K562 (cell line): Measurements from ENCODE around the gene AMFR. TPM values are rescaled to one million over a fixed set of nuclear protein-coding genes. Genes with fewer than 3 reads are reported as not detected.

ENCODE experiments used
- ATAC-seq: fragments of 200-7000 bp; cut with Tn5 transposase; 3 replicates; pipeline ENCODE4 v1.9.1; 2020; ENCODE audit warnings: moderate library complexity
- BruUV-seq: library from RNA; stranded (reverse); fragments of 400-500 nt; replicated peaks from 2 replicates; lab custom pipeline; 2021; lab: Mats Ljungman, UMichigan
- CTCF ChIA-PET: fragments of 300-600 bp; formaldehyde crosslinking; extraction: SDS; loops from one replicate; lab custom pipeline; 2021; ENCODE audit warnings: low intra/inter-chr PET ratio; lab: Yijun Ruan, JAX
- POLR2A ChIA-PET: fragments of 300-600, 350-650 bp; sonication (Branson Sonifier 250); formaldehyde crosslinking; extraction: SDS; loops from one replicate; lab custom pipeline; 2021; ENCODE audit warnings: antibody characterized with exemption, inconsistent platforms; lab: Yijun Ruan, JAX
- DNase-seq, 4 experiments: peaks; one replicate each; pipeline versions ENCODE4 v3.0.0 to v3.0.0-alpha.2; 2011 to 2018; ENCODE audit warnings: low spot score in 3 of 4, mixed read lengths in 3 of 4; ENCODE audit errors: extremely low read depth in 1 of 4
- FAIRE-seq: peaks from 2 replicates; lab custom pipeline; 2011; peaks lifted over from hg19 to GRCh38; lab: Jason Lieb, UNC
- H2AFZ ChIP-seq: 2 replicates; pipeline ENCODE4 v1.6.0; 2011; ENCODE audit warnings: low read depth, low read length, control low read depth, inconsistent platforms
- H3K27ac ChIP-seq: fragments of 200-600 bp; 3 replicates; pipeline ENCODE4 v1.8.0; 2011; ENCODE audit warnings: low read depth, mild to moderate bottlenecking, control low read depth, inconsistent platforms, low read length, moderate library complexity, mixed read lengths; ENCODE audit errors: extremely low read depth
- H3K27me3 ChIP-seq, 2 experiments: fragments of 300-600 bp in 1 of 2; 2 replicates in 1 of 2; 3 replicates in 1 of 2; pipeline versions ENCODE4 v1.6.0 to v1.8.0; 2011; ENCODE audit warnings: inconsistent platforms in 2 of 2, low read length in 2 of 2, mild to moderate bottlenecking in 1 of 2, mixed read lengths in 1 of 2, moderate library complexity in 1 of 2; ENCODE audit not compliant: control insufficient read depth in 2 of 2, insufficient read depth in 2 of 2
- H3K36me3 ChIP-seq: fragments of 300-600 bp; 3 replicates; pipeline ENCODE4 v1.8.0; 2011; ENCODE audit warnings: mild to moderate bottlenecking, low read length, inconsistent platforms; ENCODE audit not compliant: control insufficient read depth, insufficient read depth
- H3K4me1 ChIP-seq, 2 experiments: fragments of 200-600 bp in 1 of 2; replicated peaks in 1 of 2; 2 replicates in 1 of 2; 3 replicates in 1 of 2; pipeline versions ENCODE4 v1.5.1 to v1.8.0; 2011; ENCODE audit warnings: inconsistent platforms in 2 of 2, low read length in 2 of 2, mild to moderate bottlenecking in 1 of 2, mixed read lengths in 1 of 2, moderate library complexity in 1 of 2; ENCODE audit not compliant: control insufficient read depth in 2 of 2, insufficient read depth in 2 of 2
- H3K4me2 ChIP-seq: 2 replicates; pipeline ENCODE4 v1.6.1; 2011; ENCODE audit warnings: low read length, control low read depth, inconsistent platforms, mixed read lengths; ENCODE audit not compliant: insufficient read depth
- H3K4me3 ChIP-seq: fragments of 200-600 bp; sonication (generic), shearing (Covaris generic); 2 replicates; pipeline ENCODE4 v1.5.1; 2016; ENCODE audit warnings: control low read depth, inconsistent platforms
- H3K79me2 ChIP-seq: fragments of 200-600 bp; 3 replicates; pipeline ENCODE4 v1.8.0; 2011; ENCODE audit warnings: low read length, inconsistent platforms; ENCODE audit not compliant: control insufficient read depth, insufficient read depth
- H3K9ac ChIP-seq, 2 experiments: 2 replicates each; pipeline versions ENCODE4 v1.6.0 to v1.6.1; 2011; ENCODE audit warnings: low read depth in 2 of 2, low read length in 2 of 2, control low read depth in 1 of 2, inconsistent platforms in 1 of 2, mild to moderate bottlenecking in 1 of 2, mixed read lengths in 1 of 2; ENCODE audit not compliant: insufficient read depth in 1 of 2
- H3K9me1 ChIP-seq: one replicate; pipeline ENCODE4 v1.6.0; 2011; ENCODE audit warnings: inconsistent platforms, mild to moderate bottlenecking, low read length, moderate library complexity; ENCODE audit not compliant: control insufficient read depth, insufficient read depth
- H3K9me3 ChIP-seq: replicated peaks from 2 replicates; pipeline ENCODE4 v1.5.1; 2011; ENCODE audit warnings: low read depth, low read length, inconsistent platforms; ENCODE audit not compliant: control insufficient read depth, insufficient read depth
- H4K20me1 ChIP-seq: replicated peaks from 2 replicates; pipeline ENCODE4 v1.6.1; 2011; ENCODE audit warnings: low read length, inconsistent platforms, mixed read lengths; ENCODE audit not compliant: control insufficient read depth, insufficient read depth
- ASH1L ChIP-seq: fragments of 450-650 bp; IDR thresholded peaks from 2 replicates; pipeline ENCODE4 v1.6.1; 2018; ENCODE audit warnings: borderline replicate concordance, mild to moderate bottlenecking, low read depth; ENCODE audit not compliant: partially characterized antibody
- DDX20 ChIP-seq: fragments of 450-650 bp; IDR thresholded peaks from 2 replicates; pipeline ENCODE4 v1.6.1; 2016; ENCODE audit warnings: missing genetic modification characterization, low read depth, mild to moderate bottlenecking, missing compliant biosample characterization, moderate library complexity
- ETV6 ChIP-seq, 3 experiments: fragments of 150-350 bp in 1 of 3; sonication (generic) in 1 of 3; formaldehyde crosslinking in 1 of 3; IDR thresholded peaks; 2 replicates each; pipeline versions ENCODE4 v1.6.1 to v1.8.0; 2014 to 2022; ENCODE audit warnings: borderline replicate concordance in 2 of 3, low read depth in 2 of 3, antibody characterized with exemption in 1 of 3, low read length in 1 of 3, mild to moderate bottlenecking in 1 of 3, missing genetic modification reagents in 1 of 3
- FOSL1 ChIP-seq: fragments of 200-800 bp; sonication (Bioruptor generic); conservative IDR thresholded peaks from 2 replicates; pipeline ENCODE4 v1.6.1; 2016; ENCODE audit warnings: missing genetic modification characterization, missing compliant biosample characterization
- HDAC3 ChIP-seq: fragments of 450-650 bp; IDR thresholded peaks from 2 replicates; pipeline ENCODE4 v1.6.1; 2018; ENCODE audit warnings: borderline replicate concordance, mild to moderate bottlenecking, moderate library complexity; ENCODE audit not compliant: partially characterized antibody
- LCOR ChIP-seq: sonication (generic); formaldehyde crosslinking; IDR thresholded peaks from 2 replicates; pipeline ENCODE4 v1.8.0; 2022; ENCODE audit warnings: mild to moderate bottlenecking, missing genetic modification reagents
- SPI1 ChIP-seq: IDR thresholded peaks from 2 replicates; pipeline ENCODE4 v1.6.1; 2011; ENCODE audit warnings: low read depth, low read length, control low read depth, borderline replicate concordance
- TBP ChIP-seq: optimal IDR thresholded peaks from 2 replicates; pipeline ENCODE3; 2011; ENCODE audit warnings: low read depth, low read length, improper control_type of control experiment
- TFAM ChIP-seq: fragments of 250-450 bp; sonication (Bioruptor Pico); conservative IDR thresholded peaks from 2 replicates; pipeline ENCODE4 v1.5.0; 2021; ENCODE audit warnings: mild to moderate bottlenecking, moderate library complexity
- XRCC3 ChIP-seq: fragments of 450-650 bp; IDR thresholded peaks from 2 replicates; pipeline ENCODE4 v1.6.1; 2017; ENCODE audit warnings: mild to moderate bottlenecking, moderate library complexity
- ZBTB7A ChIP-seq: IDR thresholded peaks from 2 replicates; pipeline ENCODE4 v1.6.1; 2011; ENCODE audit warnings: low read depth, mild to moderate bottlenecking, low read length, moderate library complexity, borderline replicate concordance; ENCODE audit not compliant: control insufficient read depth
- ZNF282 ChIP-seq: sonication (generic); formaldehyde crosslinking; IDR thresholded peaks from 2 replicates; pipeline ENCODE4 v1.8.1; 2023; ENCODE audit warnings: missing genetic modification reagents
- WGBS: fragments of 100-300 bp; shearing (Covaris generic); methylation state at CpG from one replicate; pipeline ENCODE4 v1.1.6; 2016; ENCODE audit warnings: low coverage, mixed read lengths; ENCODE audit not compliant: insufficient coverage; ENCODE audit errors: missing lambda C conversion rate; 5-methylcytosine and 5-hydroxymethylcytosine counted together
- in situ Hi-C: fragments of 300-500 bp; cut with MboI; formaldehyde crosslinking; loops from 4 replicates; pipeline ENCODE4 v1.15.0; 2018; ENCODE audit warnings: inconsistent platforms, mixed read lengths
- intact Hi-C: fragments of 100-400 bp; cut with micrococcal nuclease; formaldehyde crosslinking; loops from 2 replicates; pipeline ENCODE4 v1.14.2; 2022
- polyA plus RNA-seq, 8 experiments: library from polyadenylated mRNA; depleted of rRNA in 4 of 8; stranded (reverse) in 5 of 8; unstranded in 3 of 8; fragments of >200 nt; fragmentation: Nextera tagmentation in 2 of 8; fragmentation: Illumina TruSeq in 1 of 8; extraction: Ambion mirVana in 2 of 8; extraction: Trizol in 1 of 8; gene quantifications; 2 replicates each; pipeline versions ENCODE4 v1.2.1 to v1.2.3, GENCODE V29; 2011 to 2014; ENCODE audit warnings: inconsistent platforms in 1 of 8, missing spikeins in 1 of 8
- total RNA-seq, 7 experiments: library from RNA; depleted of rRNA in 6 of 7; stranded (reverse); fragments of >200 nt in 6 of 7; fragmentation: Illumina TruSeq in 2 of 7; extraction: Trizol in 2 of 7; gene quantifications; 2 replicates each; pipeline versions ENCODE4 v1.2.1 to v1.2.3, GENCODE V29; 2011 to 2021; ENCODE audit warnings: low replicate concordance in 1 of 7
- TF ChIP-seq, protein P1 (sequence below): sonication (generic); formaldehyde crosslinking; IDR thresholded peaks from 2 replicates; pipeline ENCODE4 v1.5.0; 2020; ENCODE audit warnings: missing genetic modification reagents
- TF ChIP-seq, protein P2 (sequence below), 2 experiments: IDR thresholded peaks in 1 of 2; conservative IDR thresholded peaks in 1 of 2; 2 replicates each; pipeline ENCODE4 v1.6.1; 2016; ENCODE audit warnings: low read depth in 2 of 2, mild to moderate bottlenecking in 1 of 2, missing compliant biosample characterization in 1 of 2, missing genetic modification characterization in 1 of 2, moderate library complexity in 1 of 2

The AMFR gene
- total and polyA plus RNA-seq, 9 of the 15 experiments (the other 6 are each of a cell fraction or from before 2014, with no cell fraction given) = 15.6 to 113 (median 58.4) TPM

DNA sequence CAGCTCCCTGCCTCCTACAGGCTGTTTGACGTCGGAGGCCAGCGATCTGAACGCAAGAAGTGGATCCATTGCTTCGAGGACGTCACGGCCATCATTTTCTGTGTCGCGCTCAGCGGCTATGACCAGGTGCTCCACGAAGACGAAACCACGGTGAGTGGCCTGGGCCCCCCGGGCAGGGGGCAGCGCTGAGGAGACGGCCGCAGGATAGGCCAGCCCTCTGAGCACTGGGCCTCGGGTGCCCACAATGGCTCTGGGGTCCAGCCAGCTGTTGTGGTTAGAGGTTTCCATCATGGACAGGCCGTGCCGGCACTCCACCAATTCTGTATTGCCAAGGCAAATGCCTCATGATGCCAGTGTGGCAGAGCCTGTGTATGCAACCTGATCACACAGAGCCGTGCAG is 88.6 kb downstream of the AMFR start:
- no peak overlapping the region for H2AFZ ChIP-seq
- no peaks in the 10 kb centered on the region for H3K79me2 ChIP-seq
- no peak overlapping the region for H3K27ac ChIP-seq
- WGBS = 9% methylated on average over 21 of the region's 21 CpGs
- no peak overlapping the region for H3K4me3 ChIP-seq
- H4K20me1 ChIP-seq = peaks cover 25% of the 10 kb centered on the region
- peaks cover 0 to 42% of the 10 kb centered on the region in 2 experiments; a peak in 2 of 5 replicates for H3K4me1 ChIP-seq
- H3K9me1 ChIP-seq = peaks cover 3% of the 10 kb centered on the region
- ChIA-PET POLR2A (interaction anchor here (0.8 kb wide), 1 partner anchor 365 kb away, joined by 3 read pairs; no protein-coding TSS in a partner anchor), CTCF (no interaction called here)
- BruUV-seq = no TSS peak
- in situ Hi-C loops = no loop called here
- no peaks in the 10 kb centered on the region for H3K9me3 ChIP-seq
- ATAC-seq (no peak), DNase-seq (no peak), FAIRE-seq (no peak)
- H3K4me2 ChIP-seq = no peak overlapping the region
- intact Hi-C loops = no loop called here
- H3K36me3 ChIP-seq = no peaks in the 10 kb centered on the region
- TF ChIP-seq XRCC3 (no peak), ETV6 (IDR thresholded peaks at IDR 0.05; ENCODE audit: borderline replicate concordance in 1 of 2, low read depth in 2 of 2, low read length in 1 of 2) (no peak), ETV6 (CRISPR knock-in tag; IDR thresholded peaks at IDR 0.05; ENCODE audit: borderline replicate concordance) (no peak), TBP (no peak), HDAC3 (no peak), DDX20 (tag) (no peak), LCOR (CRISPR knock-in tag) (no peak), SPI1 (no peak), ZNF282 (no peak), ASH1L (no peak), TFAM (CRISPR knock-in tag) (no peak), FOSL1 (tag) (no peak), ZBTB7A (no peak)
- TF ChIP-seq, protein P1, sequence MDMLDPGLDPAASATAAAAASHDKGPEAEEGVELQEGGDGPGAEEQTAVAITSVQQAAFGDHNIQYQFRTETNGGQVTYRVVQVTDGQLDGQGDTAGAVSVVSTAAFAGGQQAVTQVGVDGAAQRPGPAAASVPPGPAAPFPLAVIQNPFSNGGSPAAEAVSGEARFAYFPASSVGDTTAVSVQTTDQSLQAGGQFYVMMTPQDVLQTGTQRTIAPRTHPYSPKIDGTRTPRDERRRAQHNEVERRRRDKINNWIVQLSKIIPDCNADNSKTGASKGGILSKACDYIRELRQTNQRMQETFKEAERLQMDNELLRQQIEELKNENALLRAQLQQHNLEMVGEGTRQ = no peak
- TF ChIP-seq, protein P2, sequence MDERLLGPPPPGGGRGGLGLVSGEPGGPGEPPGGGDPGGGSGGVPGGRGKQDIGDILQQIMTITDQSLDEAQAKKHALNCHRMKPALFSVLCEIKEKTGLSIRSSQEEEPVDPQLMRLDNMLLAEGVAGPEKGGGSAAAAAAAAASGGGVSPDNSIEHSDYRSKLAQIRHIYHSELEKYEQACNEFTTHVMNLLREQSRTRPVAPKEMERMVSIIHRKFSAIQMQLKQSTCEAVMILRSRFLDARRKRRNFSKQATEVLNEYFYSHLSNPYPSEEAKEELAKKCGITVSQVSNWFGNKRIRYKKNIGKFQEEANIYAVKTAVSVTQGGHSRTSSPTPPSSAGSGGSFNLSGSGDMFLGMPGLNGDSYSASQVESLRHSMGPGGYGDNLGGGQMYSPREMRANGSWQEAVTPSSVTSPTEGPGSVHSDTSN (CRISPR knock-in tag; IDR thresholded peaks at IDR 0.05; ENCODE audit: low read depth) = no peak
- TF ChIP-seq, protein P2 (tag; conservative IDR thresholded peaks at IDR 0.05; ENCODE audit: low read depth) = no peak
- no peak overlapping the region for H3K9ac ChIP-seq
- H3K27me3 ChIP-seq = peaks cover 16 to 76% of the 10 kb centered on the region in 2 experiments; a peak in 4 of 5 replicates
